ENCODE results near the gene PPARGC1A.

The PPARGC1A gene

DNA sequence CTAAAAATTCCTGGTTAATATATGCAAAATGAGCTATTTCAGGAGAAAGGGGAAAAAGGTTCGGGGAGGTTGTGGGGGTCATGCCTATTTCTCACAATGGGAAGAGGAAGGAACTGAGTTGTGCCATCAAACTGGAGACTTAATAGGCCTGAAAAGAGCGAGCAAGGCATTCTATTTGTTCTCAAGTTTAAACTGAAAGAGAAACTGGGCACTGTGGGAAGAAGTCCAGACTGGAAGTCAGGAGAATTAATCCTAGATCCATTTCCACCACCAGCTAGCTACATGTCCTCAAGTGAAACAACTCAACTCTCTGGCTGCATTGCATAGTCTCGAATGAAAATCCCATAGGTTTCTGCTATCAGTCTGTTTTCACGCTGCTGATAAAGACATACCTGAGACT lies 50.6 kb downstream of the PPARGC1A start:
- DNase-seq (ENCODE audit: low read depth), result no peak

DNA sequence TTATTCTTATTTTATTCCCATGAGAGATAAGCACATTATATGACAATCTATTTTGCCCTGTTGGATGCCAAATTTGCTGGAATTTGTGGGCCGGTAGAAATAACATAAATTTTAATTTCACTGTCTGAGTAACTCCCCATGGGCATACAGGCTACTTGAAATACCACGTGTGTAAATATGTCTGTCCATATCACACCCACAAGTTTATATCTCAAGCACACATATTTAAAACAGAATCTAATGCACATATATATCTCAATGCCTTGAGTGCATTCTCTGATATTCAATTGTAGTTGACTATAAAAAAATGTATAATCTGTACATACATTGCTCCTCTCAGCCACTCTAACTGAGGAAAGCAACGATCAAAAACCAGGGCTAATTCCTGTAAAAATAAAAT lies 51.2 kb downstream of the PPARGC1A start:
- DNase-seq (ENCODE audit: low read depth), result no peak

GRCh38 chr4:23838131-23838530 lies 51.7 kb downstream of the PPARGC1A start:
- no peak for DNase-seq (ENCODE audit: low read depth)

DNA sequence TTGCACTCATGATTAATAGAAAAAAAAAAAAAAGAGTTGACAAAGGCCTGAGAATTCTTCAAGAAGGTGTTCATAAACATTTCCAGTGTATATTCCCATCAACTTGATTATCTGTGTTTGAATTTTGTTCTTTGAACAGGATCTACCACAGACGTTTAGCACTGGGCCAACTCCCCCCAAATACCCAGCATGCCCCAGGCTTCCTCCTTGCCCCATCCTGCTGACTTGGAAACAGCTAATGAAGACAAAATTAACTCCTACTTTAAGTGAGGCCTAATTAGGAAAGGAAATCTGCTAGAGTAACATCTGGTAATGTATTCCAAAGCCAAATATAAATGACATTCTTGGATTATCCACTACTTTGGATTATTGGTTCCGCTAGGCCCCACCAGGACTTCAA lies 52.5 kb downstream of the PPARGC1A start:
- no peak for DNase-seq (ENCODE audit: low read depth)

GRCh38 chr4:23835774-23836478 lies 53.9 kb downstream of the PPARGC1A start:
- DNase-seq (ENCODE audit: low read depth), result no peak

- no peak for DNase-seq (ENCODE audit: low read depth)
Measured at GRCh38 chr4:23828779-23829178, 61.1 kb downstream of the PPARGC1A start.

- DNase-seq (ENCODE audit: low read depth), result no peak
Measured at GRCh38 chr4:23828020-23828715, 61.7 kb downstream of the PPARGC1A start.

DNA sequence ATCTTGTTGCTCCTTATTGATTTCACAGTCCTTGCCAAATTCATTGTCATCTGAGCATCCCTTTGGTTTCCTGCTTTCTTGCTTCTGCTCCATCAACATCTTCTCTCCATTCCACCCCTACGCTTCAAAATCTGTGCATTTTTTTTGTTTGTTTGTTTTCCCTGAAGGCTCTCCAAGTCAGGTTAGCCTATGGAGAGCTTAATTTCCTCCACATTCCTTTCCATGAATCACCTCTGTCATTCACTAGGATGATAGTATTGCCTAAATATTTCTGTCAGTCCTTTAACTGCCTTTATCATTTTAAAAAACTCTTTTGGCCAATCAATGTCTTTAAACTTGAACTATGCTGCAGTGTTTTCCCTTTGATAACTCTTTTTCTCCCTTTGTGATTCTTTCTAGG lies 67.7 kb downstream of the PPARGC1A start:
- no peak for DNase-seq (ENCODE audit: low read depth)

- no peak for DNase-seq (ENCODE audit: low read depth)
Measured at GRCh38 chr4:23819041-23819511, 70.8 kb downstream of the PPARGC1A start.

- DNase-seq (ENCODE audit: low read depth), result no peak
Measured at GRCh38 chr4:23818097-23818885, 71.6 kb downstream of the PPARGC1A start.

GRCh38 chr4:23814996-23815660 lies 74.7 kb downstream of the PPARGC1A start:
- no peak for DNase-seq (ENCODE audit: low read depth)

DNA sequence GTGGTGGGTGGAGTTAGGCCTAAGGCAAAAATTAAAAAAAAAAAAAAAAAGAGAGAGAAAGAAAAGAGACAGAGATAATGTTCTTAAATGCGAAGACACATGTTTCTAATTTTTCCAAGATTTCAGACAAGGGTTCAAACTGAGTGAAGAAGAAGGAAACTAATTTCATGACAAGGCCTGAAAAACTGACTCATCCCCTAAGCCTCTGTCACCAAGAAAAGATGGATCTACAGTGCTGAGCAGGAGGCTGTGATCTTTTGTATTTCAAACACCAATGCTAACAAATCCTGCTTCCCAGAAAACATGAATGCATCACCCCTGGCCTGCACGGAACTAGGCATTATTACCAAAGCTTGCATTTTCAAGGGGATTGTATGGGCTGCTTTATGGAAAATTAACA lies 75.3 kb downstream of the PPARGC1A start:
- no peak for DNase-seq (ENCODE audit: low read depth)

- no peak for DNase-seq (ENCODE audit: low read depth)
Measured at GRCh38 chr4:23811161-23811560, 78.7 kb downstream of the PPARGC1A start.

GRCh38 chr4:23805450-23805851 lies 84.4 kb downstream of the PPARGC1A start:
- no peak for DNase-seq (ENCODE audit: low read depth)

- DNase-seq (ENCODE audit: low read depth), result peak; percentile 66
Measured at GRCh38 chr4:23789762-23790161, 100.1 kb downstream of the PPARGC1A start.

DNA sequence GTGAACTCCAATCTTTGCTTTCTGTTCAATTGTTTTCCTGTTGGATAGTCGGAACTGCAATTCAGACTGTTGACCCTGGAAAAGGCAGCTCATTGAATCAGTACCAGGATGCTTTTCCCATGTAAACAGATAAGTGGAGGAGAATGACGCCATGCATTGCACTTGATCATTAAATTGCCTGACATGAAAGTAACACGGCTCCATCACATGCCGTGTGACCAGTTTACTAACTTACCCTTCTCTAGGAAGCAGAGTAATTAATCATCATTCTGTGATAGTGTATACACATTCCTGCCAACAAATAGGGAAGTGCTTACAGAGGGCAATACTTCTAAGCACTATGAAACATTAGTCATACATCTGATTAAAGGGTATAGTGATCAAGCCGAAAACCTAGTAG lies 101.4 kb downstream of the PPARGC1A start:
- no peak for DNase-seq (ENCODE audit: low read depth)

GRCh38 chr4:23788027-23788426 lies 101.8 kb downstream of the PPARGC1A start:
- DNase-seq (ENCODE audit: low read depth), result no peak

DNA sequence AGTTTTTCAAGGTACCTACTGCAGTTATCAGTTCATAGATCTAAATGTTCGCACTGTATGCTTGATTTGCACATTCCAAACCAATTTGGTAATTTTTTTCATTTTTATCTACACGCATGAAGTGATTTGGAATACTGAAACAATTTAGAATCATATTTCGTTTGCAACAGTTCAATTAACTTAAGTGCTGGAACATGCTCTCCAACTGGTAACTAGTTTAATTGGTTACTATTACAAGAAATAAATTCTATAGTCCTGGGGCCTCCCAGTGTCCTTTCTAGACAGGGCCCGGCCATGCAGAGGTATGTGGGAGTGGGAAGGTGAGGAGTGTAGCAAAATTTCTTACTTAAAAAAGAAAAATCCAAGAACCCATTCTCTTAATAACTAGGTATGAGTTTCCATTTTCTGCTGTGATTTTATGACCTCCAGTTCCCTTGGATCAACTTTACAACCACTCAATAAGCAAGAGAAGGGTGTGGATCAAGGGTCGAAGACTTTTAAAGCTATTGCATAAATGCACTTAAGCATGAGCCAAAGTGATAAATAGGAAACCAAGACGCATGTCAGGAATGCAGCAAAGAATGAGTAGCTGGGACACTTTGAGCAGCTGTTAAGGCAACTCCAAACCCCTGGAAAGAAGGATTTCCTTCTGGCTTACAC lies 106.9 kb downstream of the PPARGC1A start:
- no peak for DNase-seq (ENCODE audit: low read depth)

DNA sequence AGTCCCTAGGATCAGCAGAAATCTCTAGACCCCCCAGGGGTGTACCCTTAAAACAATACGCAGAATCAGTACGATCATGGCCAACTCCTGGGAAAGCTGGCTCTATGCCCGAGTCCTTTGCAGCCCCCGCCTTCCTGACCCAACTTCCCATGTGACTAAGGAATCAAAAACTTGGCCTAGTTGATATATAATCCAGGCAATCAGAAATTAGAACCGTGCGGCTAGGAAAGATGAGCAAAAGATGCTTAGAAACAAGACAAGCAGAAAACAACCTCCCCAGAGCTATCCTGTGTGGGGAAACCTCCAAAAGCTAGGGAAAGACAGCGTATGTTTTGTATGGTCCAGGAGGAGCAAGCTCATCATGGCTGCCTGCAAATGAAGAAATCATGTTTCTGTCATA lies 110.0 kb downstream of the PPARGC1A start:
- no peak for DNase-seq (ENCODE audit: low read depth)

DNA sequence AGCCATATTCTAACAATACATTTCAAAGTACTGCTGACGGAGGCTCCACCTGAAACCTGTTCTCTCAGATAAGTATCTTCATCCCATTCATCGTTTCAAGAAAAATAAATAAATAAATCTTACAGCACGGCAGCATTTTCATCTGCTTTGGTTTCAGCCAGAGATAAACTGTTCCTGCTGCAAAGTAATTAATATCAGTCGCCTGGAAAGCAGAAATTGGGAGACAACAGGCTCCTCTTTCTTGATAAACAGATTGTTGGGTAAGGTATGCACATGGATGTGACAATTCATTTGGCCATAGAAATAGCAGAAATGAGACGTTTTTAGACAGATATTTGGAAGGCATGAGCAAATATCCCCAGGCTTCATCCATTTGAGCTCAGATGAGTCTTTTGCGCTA lies 110.4 kb downstream of the PPARGC1A start:
- no peak for DNase-seq (ENCODE audit: low read depth)

DNA sequence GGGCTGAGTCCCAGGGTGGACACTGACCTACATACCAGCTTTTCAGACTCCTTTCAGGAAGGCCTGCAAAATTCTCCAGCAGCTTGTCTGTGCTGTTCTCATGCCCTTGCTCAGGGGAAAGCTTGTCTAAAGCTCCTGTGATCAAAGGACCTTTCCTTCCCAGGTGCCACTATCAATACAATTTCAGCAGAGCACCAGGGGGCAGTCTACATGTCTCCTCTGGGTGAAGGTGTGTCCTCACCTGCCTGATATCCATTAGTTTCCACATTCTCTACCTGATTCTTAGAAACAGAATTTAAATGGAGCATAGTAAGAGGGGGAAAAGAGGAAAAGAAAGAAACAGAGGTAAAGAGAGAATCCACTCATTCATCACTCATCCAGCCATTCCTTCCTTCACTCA lies 114.2 kb downstream of the PPARGC1A start:
- no peak for DNase-seq (ENCODE audit: low read depth)

- DNase-seq (ENCODE audit: low read depth), result no peak
Measured at GRCh38 chr4:23774909-23775308, 114.9 kb downstream of the PPARGC1A start.
